Spinal cord (tissue), 10 donors: ENCODE measurements around the gene STXBP1. TPM values are rescaled to one million over a fixed set of nuclear protein-coding genes. Genes with fewer than 3 reads are reported as not detected.
A peak's percentile ranks its signal among the peaks of the same experiment; 100 is the strongest.

Source experiments
- DNase-seq, 6 donors: peaks; one replicate each; pipeline versions ENCODE4 v3.0.0 to v3.0.0-alpha.2; 2013 to 2015; ENCODE audit warnings: low spot score in 6 of 6, low read depth in 4 of 6
- H3K27ac ChIP-seq: one replicate; pipeline ENCODE4 v1.5.1; 2013; ENCODE audit warnings: low read depth, low read length, control low read depth
- H3K27me3 ChIP-seq: one replicate; pipeline ENCODE4 v1.6.1; 2013; ENCODE audit warnings: low read length; ENCODE audit not compliant: control insufficient read depth, insufficient read depth
- H3K36me3 ChIP-seq: one replicate; pipeline ENCODE4 v1.6.1; 2013; ENCODE audit warnings: low read length; ENCODE audit not compliant: control insufficient read depth, insufficient read depth
- H3K4me1 ChIP-seq: one replicate; pipeline ENCODE4 v1.6.1; 2013; ENCODE audit warnings: low read length; ENCODE audit not compliant: control insufficient read depth, insufficient read depth
- H3K4me3 ChIP-seq: one replicate; pipeline ENCODE4 v1.5.1; 2013; ENCODE audit warnings: low read depth, low read length, control low read depth
- H3K9me3 ChIP-seq: one replicate; pipeline ENCODE4 v1.6.1; 2013; ENCODE audit warnings: low read length; ENCODE audit not compliant: control insufficient read depth, insufficient read depth
- WGBS: methylation state at CpG from one replicate; pipeline ENCODE4 v1.1.5; 2013; ENCODE audit warnings: missing lambda C conversion rate; ENCODE audit not compliant: insufficient coverage; 5-methylcytosine and 5-hydroxymethylcytosine counted together
- polyA plus RNA-seq, 2 donors: library from polyadenylated mRNA; unstranded; fragments of 120-200 nt; gene quantifications; one replicate each; pipeline ENCODE4 v1.2.1, GENCODE V29; 2013; ENCODE audit not compliant: insufficient read length in 2 of 2
- total RNA-seq, 2 donors: library from RNA; depleted of rRNA in 1 of 2; stranded (reverse); fragments of 120-200 nt in 1 of 2; fragments of >200 nt in 1 of 2; gene quantifications; one replicate each; pipeline versions ENCODE4 v1.2.3 to v1.2.4, GENCODE V29; 2013 to 2014
- donor health status: healthy.

STXBP1 gene
- total and polyA plus RNA-seq, 4 donors = 45.0 to 301 (median 190) TPM

DNA sequence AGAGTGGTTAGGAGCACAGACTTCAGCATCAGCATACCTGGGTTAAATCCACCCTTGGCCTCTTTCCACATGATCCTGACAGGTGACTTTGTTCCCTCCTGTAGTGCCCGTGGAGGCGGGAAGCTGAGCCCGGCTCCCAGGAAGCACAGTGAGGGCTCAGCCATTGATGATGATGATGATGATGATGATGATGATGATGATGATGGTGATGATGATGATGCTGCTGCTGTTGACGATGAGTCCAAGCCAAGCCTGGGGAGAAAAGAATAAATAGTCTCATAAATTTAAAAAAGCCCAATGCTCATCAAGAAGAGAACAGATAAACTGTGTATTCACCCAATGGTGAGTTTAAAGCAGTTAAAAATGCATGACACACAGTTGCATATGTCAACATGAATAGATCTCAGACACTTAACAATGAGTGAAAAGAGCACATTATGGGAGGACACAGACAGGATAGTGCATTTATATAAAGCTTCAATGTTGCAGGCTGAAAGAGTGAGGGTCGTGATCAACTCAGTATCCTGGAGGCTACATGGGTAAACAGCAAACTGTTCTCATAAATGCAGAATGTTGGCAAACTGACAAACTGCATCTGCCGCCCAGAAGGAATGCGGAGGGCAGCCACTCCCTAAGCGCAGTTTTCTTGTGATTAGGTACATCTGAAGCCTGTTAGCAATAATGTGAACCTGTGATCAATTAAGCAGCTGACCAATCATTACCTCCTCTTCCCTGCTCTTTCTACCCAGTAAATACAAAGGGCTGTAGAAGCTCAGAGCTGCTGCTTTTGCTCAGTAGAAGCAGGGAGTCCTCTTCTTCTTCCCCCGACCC is 83.0 kb downstream of the STXBP1 start:
- peaks cover 8% of the 10 kb centered on the region for H3K4me1 ChIP-seq
- H3K9me3 ChIP-seq = no peaks in the 10 kb centered on the region
- H3K27ac ChIP-seq = no peak overlapping the region
- WGBS = 96% methylated on average over 4 of the region's 9 CpGs
- peaks cover 31% of the 10 kb centered on the region for H3K36me3 ChIP-seq
- DNase-seq = peak in 2 of 6 donors; percentile 17 to 25
- H3K4me3 ChIP-seq = no peak overlapping the region
- no peaks in the 10 kb centered on the region for H3K27me3 ChIP-seq

DNA sequence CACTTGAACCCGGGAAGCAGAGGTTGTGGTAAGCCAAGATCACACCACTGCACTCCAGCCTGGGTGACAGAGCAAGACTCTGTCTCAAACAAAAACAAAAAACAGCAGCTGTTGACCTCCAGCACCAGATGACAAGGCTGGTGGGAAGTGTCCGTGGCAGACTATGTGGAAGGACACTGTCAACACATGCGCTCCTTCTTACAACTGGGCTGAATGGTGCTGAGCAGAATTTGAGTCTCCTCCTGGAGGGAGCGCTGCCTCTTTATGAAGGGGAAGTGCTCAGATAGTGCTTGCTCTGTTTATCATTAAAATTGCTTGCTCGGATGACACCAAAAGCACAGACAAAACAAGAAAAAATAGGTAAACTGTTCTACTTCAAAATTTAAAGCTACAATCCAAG is 85.5 kb downstream of the STXBP1 start:
- H3K4me1 ChIP-seq = peaks cover 8% of the 10 kb centered on the region
- WGBS = 73% methylated on average over 4 of the region's 5 CpGs
- peaks cover 10% of the 10 kb centered on the region for H3K36me3 ChIP-seq
- H3K27me3 ChIP-seq = no peaks in the 10 kb centered on the region
- DNase-seq = no peak
- no peaks in the 10 kb centered on the region for H3K9me3 ChIP-seq
- no peak overlapping the region for H3K4me3 ChIP-seq
- no peak overlapping the region for H3K27ac ChIP-seq

DNA sequence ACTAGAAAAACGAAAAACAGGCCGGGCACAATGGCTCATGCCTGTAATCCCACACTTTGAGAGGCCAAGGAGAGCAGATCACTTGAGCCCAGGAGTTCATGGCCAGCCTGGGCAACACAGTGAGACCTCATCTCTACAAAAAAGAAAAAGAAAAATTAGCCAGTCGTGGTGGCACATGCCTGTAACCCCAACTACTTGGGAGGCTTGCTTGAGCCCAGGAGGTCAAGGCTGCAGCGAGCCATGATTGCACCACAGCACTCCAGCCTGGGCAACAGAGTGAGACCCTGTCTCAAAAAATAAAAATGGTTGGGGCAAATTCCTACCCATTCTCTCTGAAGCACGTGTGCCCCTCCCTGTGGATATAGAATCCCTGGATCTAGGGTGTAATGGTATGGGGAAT is 86.3 kb downstream of the STXBP1 start:
- no peaks in the 10 kb centered on the region for H3K27me3 ChIP-seq
- H3K36me3 ChIP-seq = peaks cover 7% of the 10 kb centered on the region
- WGBS = 98% methylated on average over 4 of the region's 5 CpGs
- peak overlapping the region; percentile 71 for H3K27ac ChIP-seq
- no peak for DNase-seq
- no peak overlapping the region for H3K4me3 ChIP-seq
- H3K4me1 ChIP-seq = peaks cover 8% of the 10 kb centered on the region
- no peaks in the 10 kb centered on the region for H3K9me3 ChIP-seq

DNA sequence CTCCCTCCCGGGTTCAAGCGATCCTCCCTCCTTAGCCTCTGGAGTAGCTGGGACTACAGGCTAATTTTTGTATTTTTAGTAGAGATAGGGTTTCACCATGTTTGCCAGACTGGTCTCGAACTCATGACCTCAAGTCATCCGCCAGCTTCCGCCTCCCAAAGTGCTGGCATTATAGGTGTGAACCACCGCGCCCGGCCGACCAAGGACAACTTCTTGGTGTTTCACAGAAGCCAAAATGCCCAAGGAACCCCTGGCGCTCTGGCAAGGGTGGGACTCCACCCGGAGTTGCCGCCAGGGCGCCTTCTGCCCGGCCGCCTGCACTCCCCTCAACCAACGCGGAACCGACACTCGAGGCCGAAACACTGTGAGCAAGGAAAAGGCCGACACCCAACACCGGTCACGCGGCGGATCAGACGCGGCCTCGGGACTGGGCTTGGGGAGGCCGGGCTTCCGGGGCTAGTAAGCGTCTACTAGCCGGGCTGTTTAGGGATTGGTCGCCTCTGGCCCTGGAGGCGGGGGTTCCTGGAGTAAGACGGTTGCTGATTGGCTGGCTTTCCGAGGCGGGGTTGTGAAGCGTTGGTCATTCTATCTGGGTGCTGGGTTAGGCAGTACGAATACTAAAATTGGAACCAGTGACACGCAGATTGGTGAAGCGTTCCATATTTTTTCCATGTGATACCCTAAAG is 87.1 kb downstream of the STXBP1 start:
- WGBS = 6% methylated on average over 39 of the region's 41 CpGs
- Histone ChIP-seq H3K27me3 (no peaks in the 10 kb centered on the region), H3K4me3 (peak overlapping the region; percentile 58), H3K4me1 (peaks cover 8% of the 10 kb centered on the region), H3K36me3 (peaks cover 3% of the 10 kb centered on the region), H3K9me3 (no peaks in the 10 kb centered on the region), H3K27ac (peak overlapping the region; percentile 71)
- peak; percentile 84 to 99 (median 91) for DNase-seq

DNA sequence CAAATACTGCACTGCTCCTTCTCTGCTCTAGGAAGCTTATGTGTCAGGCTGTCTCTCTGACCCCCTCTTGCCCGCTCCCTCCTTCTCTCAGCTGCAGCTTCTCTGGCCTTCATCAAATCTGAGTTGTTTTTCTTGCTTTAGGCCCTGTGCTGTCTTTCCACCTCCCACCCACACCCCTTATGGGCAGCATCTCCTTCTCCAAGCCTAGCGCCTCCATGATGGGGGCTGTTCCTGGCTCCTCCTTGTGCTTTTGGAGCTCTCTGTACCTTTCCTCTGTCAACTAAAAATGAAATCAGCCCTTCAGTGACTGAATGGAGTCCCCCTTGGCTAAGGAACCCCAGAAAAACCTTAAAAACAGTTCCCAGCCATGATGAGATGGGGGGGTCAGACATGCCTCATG is 88.1 kb downstream of the STXBP1 start:
- Histone ChIP-seq H3K9me3 (no peaks in the 10 kb centered on the region), H3K4me3 (no peak overlapping the region), H3K27me3 (no peaks in the 10 kb centered on the region), H3K4me1 (peaks cover 9% of the 10 kb centered on the region), H3K36me3 (no peaks in the 10 kb centered on the region), H3K27ac (no peak overlapping the region)
- no peak for DNase-seq
- WGBS = 94% methylated on average over 2 of the region's 2 CpGs

DNA sequence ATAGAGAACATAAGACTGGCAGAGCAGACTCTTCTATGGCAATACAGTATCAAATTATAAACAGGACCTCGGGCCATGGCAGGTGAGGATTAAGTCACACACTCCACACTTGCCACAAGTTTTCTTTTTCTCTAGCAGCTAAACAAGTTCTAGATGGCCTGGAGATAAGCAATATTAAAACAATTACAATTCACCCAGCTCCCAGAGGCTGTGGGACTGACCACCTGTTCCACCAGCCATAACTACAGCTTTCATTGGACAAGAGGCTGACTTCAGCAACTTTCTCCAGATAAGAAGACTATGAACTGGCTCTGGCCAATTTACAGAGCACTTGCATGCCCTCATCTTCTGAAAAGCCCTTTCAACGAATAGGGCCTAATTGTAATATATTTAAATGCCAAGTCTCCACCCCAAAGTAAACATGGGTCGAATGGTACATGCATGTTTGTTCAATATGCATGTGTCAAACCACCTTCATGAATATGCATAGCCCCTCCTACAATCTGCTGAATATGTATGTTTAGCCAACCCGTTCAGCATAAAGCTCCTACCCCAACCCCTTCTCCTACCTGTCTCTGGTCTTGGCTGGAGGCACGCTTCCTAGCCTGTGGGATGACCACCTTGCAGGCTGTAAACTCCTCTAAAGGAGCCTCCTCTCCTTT is 88.6 kb downstream of the STXBP1 start:
- Histone ChIP-seq H3K27me3 (no peaks in the 10 kb centered on the region), H3K4me1 (peaks cover 15% of the 10 kb centered on the region), H3K9me3 (no peaks in the 10 kb centered on the region), H3K27ac (no peak overlapping the region), H3K36me3 (no peaks in the 10 kb centered on the region), H3K4me3 (no peak overlapping the region)
- DNase-seq = no peak
- WGBS = 78% methylated on average over 2 of the region's 5 CpGs

DNA sequence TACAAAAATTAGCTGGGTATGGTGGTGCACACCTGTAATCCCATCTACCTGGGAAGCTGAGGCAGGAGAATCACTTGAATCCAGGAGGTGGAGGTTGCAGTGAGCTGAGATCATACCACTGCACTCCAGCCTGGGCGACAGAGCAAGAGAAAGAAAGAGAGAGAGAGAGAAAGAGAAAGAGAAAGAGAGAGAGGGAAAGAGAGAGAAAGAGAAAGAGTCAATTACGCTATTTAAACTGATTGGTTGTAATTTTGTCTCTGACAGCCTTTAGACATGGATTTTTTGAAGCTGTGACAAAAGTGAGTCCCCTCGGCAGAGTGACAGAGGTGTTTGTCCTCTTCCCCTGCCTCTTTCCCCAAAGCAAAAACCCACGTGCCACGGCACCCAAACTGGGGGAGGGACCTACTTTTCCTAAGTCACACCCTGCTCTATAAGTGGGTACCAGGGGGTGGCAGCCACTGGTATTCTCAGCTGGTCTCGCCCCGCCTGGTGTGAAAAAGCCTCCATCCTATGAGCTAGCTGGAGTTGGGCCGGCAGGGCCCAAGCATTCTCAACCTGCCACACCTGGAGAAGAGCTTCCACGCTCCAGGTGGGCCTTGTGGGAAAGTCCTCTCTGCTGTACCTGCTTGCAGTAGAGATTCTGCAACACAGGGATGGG is 91.3 kb downstream of the STXBP1 start:
- H3K4me3 ChIP-seq = no peak overlapping the region
- no peak overlapping the region for H3K27ac ChIP-seq
- H3K27me3 ChIP-seq = no peaks in the 10 kb centered on the region
- DNase-seq = no peak
- H3K36me3 ChIP-seq = no peaks in the 10 kb centered on the region
- peaks cover 29% of the 10 kb centered on the region for H3K4me1 ChIP-seq
- H3K9me3 ChIP-seq = no peaks in the 10 kb centered on the region
- WGBS = 89% methylated on average over 6 of the region's 9 CpGs

DNA sequence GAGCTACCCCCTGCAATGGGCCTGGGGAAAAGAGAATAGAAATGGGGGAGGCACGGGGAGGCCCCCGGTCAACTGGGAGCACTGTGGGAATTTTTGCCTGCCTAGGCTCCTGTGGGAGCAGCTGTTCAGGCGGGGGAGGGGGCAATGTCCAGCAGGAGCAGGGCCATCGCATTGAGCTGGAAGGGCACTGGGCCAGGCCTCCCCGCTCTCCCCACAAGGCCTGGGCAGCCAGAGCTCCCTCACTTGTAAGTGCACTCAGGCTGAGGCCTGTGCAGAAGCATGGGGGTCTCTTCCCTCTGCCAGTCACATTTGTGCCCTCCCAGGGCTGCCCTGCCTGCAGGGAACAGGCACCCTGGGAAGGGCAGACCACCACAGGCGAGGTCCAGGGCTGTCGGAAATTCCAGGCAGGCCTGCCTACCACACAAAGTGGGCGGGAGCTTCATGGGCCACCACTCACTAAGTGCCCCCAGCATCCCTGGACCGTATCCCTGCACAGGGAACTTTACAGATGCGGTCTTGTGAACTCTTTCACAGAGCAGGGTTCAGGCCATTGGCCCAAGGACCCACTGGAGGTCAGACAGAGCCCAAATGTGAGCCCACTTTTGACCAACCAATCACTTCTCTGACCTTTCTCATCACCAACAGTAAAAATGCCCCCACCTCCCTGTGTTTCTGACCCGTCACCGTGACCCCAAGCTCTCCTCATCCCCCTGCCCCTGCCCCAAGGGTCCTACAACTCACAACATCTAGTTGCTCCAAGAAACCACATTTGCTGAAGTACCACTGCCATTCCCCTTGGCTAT is 93.7 kb downstream of the STXBP1 start:
- WGBS = 69% methylated on average over 11 of the region's 12 CpGs
- Histone ChIP-seq H3K4me3 (no peak overlapping the region), H3K36me3 (peaks cover 10% of the 10 kb centered on the region), H3K27me3 (no peaks in the 10 kb centered on the region), H3K4me1 (peaks cover 21% of the 10 kb centered on the region), H3K27ac (no peak overlapping the region), H3K9me3 (no peaks in the 10 kb centered on the region)
- no peak for DNase-seq

DNA sequence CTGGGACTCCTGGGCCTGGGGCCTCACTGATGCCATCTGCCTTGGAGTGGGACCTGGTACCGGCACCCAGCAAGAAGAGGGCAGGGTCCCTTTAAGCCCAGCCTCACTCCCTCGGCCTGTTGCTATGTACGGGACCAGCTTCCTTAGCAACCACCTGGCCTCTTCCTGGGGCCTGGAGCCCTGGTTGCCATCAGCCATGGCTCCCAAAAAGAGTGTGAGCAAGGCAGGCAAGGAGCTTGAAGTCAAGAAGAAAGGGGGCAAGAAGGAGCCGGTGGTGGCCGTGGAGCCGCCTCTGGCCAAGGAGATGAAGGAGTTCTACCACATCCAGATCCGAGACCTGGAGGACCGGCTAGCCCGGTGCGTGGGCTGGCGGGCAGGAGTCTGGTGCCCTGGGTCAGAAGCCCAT is 94.8 kb downstream of the STXBP1 start, which contains the start of gene CFAP157:
Gene CFAP157, plus strand, starts transcription at position 153 of the 406 bp plus-strand sequence. Its CDS starts 44 bp downstream, at position 197.
- WGBS = 61% methylated on average over 11 of the region's 11 CpGs
- no peaks in the 10 kb centered on the region for H3K9me3 ChIP-seq
- peak in 2 of 6 donors; percentile 11 to 26 for DNase-seq

More for the DNA sequence above, 94.8 kb downstream of the STXBP1 start, which contains the start of gene CFAP157:
- Histone ChIP-seq H3K36me3 (peaks cover 17% of the 10 kb centered on the region), H3K27me3 (no peaks in the 10 kb centered on the region), H3K4me1 (peaks cover 28% of the 10 kb centered on the region), H3K27ac (no peak within 1 kb of the TSS), H3K4me3 (no peak within 1 kb of the TSS)
